ENCODE data around the gene UBE3A.

Gene UBE3A

GRCh38 chr15:25468611-25469010, 29.8 kb upstream of the UBE3A start:
- Histone ChIP-seq H2AFZ (ENCODE audit: low read length) (no peak overlapping the region), H3K4me2 (ENCODE audit: low read depth, low read length, poor library complexity, severe bottlenecking) (no peak overlapping the region)
- TF ChIP-seq CTCF (conservative IDR thresholded peaks at IDR 0.05; ENCODE audit: low read length) (no peak), EZH2phosphoT487 (IDR thresholded peaks at IDR 0.05; ENCODE audit: borderline replicate concordance) (no peak)

GRCh38 chr15:25465835-25466234, 27.0 kb upstream of the UBE3A start:
- Histone ChIP-seq H3K36me3 (ENCODE audit: insufficient read depth, low read length) (no peaks in the 10 kb centered on the region), H3K9me2 (replicated peaks; ENCODE audit: low read depth, low read length) (no peaks in the 10 kb centered on the region), H3K4me3 (ENCODE audit: low read length, poor library complexity, severe bottlenecking) (no peak overlapping the region), H2AFZ (ENCODE audit: low read length) (no peak overlapping the region), H3K4me2 (ENCODE audit: low read depth, low read length, poor library complexity, severe bottlenecking) (no peak overlapping the region), H3K79me2 (ENCODE audit: insufficient read depth, low read length) (no peaks in the 10 kb centered on the region), H4K20me1 (ENCODE audit: insufficient read depth, low read length, poor library complexity, severe bottlenecking) (no peaks in the 10 kb centered on the region), H3F3A (ENCODE audit: low read depth) (no peaks in the 10 kb centered on the region), H3K9ac (ENCODE audit: low read depth, low read length, poor library complexity, severe bottlenecking) (no peak overlapping the region), H3K4me1 (ENCODE audit: insufficient read depth, low read length, poor library complexity, severe bottlenecking) (peaks cover 6% of the 10 kb centered on the region), H3K27me3 (ENCODE audit: insufficient read depth, low read length, poor library complexity, severe bottlenecking) (no peaks in the 10 kb centered on the region), H3K9me3 (ENCODE audit: insufficient read depth, low read depth, low read length) (no peaks in the 10 kb centered on the region; the same call in 1 of the 2 replicates)
- TF ChIP-seq EZH2phosphoT487 (IDR thresholded peaks at IDR 0.05; ENCODE audit: borderline replicate concordance) (no peak), CTCF (conservative IDR thresholded peaks at IDR 0.05; ENCODE audit: low read length) (no peak)

More at GRCh38 chr15:25468611-25469010, 29.8 kb upstream of the UBE3A start:
- H3K4me3 ChIP-seq (ENCODE audit: low read length, poor library complexity, severe bottlenecking): no peak overlapping the region
- H3F3A ChIP-seq (ENCODE audit: low read depth): no peaks in the 10 kb centered on the region
- no peak overlapping the region for H3K9ac ChIP-seq (ENCODE audit: low read depth, low read length, poor library complexity, severe bottlenecking)
- no peaks in the 10 kb centered on the region for H3K9me2 ChIP-seq (replicated peaks; ENCODE audit: low read depth, low read length)
- no peaks in the 10 kb centered on the region for H3K79me2 ChIP-seq (ENCODE audit: insufficient read depth, low read length)
- no peaks in the 10 kb centered on the region for H3K27me3 ChIP-seq (ENCODE audit: insufficient read depth, low read length, poor library complexity, severe bottlenecking)
- no peaks in the 10 kb centered on the region; the same call in 1 of the 2 replicates for H3K9me3 ChIP-seq (ENCODE audit: insufficient read depth, low read depth, low read length)
- no peaks in the 10 kb centered on the region for H4K20me1 ChIP-seq (ENCODE audit: insufficient read depth, low read length, poor library complexity, severe bottlenecking)
- peaks cover 6% of the 10 kb centered on the region for H3K4me1 ChIP-seq (ENCODE audit: insufficient read depth, low read length, poor library complexity, severe bottlenecking)
- H3K36me3 ChIP-seq (ENCODE audit: insufficient read depth, low read length): no peaks in the 10 kb centered on the region

GRCh38 chr15:25464784-25465183, 26.0 kb upstream of the UBE3A start:
- Histone ChIP-seq H3K4me1 (ENCODE audit: insufficient read depth, low read length, poor library complexity, severe bottlenecking) (peaks cover 6% of the 10 kb centered on the region), H3F3A (ENCODE audit: low read depth) (no peaks in the 10 kb centered on the region), H3K9ac (ENCODE audit: low read depth, low read length, poor library complexity, severe bottlenecking) (no peak overlapping the region), H3K9me2 (replicated peaks; ENCODE audit: low read depth, low read length) (no peaks in the 10 kb centered on the region), H3K36me3 (ENCODE audit: insufficient read depth, low read length) (no peaks in the 10 kb centered on the region), H3K79me2 (ENCODE audit: insufficient read depth, low read length) (no peaks in the 10 kb centered on the region), H4K20me1 (ENCODE audit: insufficient read depth, low read length, poor library complexity, severe bottlenecking) (no peaks in the 10 kb centered on the region), H2AFZ (ENCODE audit: low read length) (no peak overlapping the region), H3K4me2 (ENCODE audit: low read depth, low read length, poor library complexity, severe bottlenecking) (no peak overlapping the region), H3K9me3 (ENCODE audit: insufficient read depth, low read depth, low read length) (no peaks in the 10 kb centered on the region; the same call in 1 of the 2 replicates), H3K4me3 (ENCODE audit: low read length, poor library complexity, severe bottlenecking) (no peak overlapping the region), H3K27me3 (ENCODE audit: insufficient read depth, low read length, poor library complexity, severe bottlenecking) (no peaks in the 10 kb centered on the region)
- TF ChIP-seq EZH2phosphoT487 (IDR thresholded peaks at IDR 0.05; ENCODE audit: borderline replicate concordance) (no peak), CTCF (conservative IDR thresholded peaks at IDR 0.05; ENCODE audit: low read length) (no peak)

Measured in Loucy (cell line).